ENCODE measurements around the gene SAP30BP. TPM values are rescaled to one million over a fixed set of nuclear protein-coding genes. Genes with fewer than 3 reads are reported as not detected.
A peak's percentile ranks its signal among the peaks of the same experiment; 100 is the strongest.

Gene SAP30BP
- total RNA-seq, 4 donors from 2014 or later, result 67.0 to 104 (median 86.3) TPM

DNA sequence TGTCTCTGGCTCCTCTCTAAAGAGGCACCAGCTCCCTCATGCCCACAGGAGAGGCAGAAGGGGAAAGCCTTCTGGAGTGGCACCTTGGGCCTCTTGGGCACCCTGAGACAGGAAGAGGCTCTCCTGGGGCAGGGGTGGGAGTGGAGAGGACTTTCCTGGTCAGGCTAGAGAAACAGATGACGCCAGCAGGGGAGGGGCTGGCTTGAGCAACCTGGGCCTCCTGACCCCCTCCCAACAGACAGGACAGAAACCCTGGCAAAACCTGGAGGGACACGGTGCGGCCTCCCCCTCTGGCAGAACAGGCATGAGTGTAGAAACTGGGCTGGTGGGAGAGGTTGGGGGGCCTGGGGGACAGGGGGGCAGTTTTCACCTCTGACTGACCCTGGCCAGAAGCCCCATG, 27.8 kb upstream of the SAP30BP start:
- Histone ChIP-seq H3K9me3 (no peaks in the 10 kb centered on the region), H3K27me3 (no peaks in the 10 kb centered on the region), H3K36me3 (no peaks in the 10 kb centered on the region), H3K4me3 (no peak overlapping the region), H3K27ac (peak overlapping the region; percentile 77), H3K4me1 (peaks cover 51% of the 10 kb centered on the region)
- 97% methylated on average over 3 of the region's 3 CpGs for WGBS
- TF ChIP-seq, protein P1, sequence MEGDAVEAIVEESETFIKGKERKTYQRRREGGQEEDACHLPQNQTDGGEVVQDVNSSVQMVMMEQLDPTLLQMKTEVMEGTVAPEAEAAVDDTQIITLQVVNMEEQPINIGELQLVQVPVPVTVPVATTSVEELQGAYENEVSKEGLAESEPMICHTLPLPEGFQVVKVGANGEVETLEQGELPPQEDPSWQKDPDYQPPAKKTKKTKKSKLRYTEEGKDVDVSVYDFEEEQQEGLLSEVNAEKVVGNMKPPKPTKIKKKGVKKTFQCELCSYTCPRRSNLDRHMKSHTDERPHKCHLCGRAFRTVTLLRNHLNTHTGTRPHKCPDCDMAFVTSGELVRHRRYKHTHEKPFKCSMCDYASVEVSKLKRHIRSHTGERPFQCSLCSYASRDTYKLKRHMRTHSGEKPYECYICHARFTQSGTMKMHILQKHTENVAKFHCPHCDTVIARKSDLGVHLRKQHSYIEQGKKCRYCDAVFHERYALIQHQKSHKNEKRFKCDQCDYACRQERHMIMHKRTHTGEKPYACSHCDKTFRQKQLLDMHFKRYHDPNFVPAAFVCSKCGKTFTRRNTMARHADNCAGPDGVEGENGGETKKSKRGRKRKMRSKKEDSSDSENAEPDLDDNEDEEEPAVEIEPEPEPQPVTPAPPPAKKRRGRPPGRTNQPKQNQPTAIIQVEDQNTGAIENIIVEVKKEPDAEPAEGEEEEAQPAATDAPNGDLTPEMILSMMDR (IDR thresholded peaks at IDR 0.05), result no peak
- TF ChIP-seq POLR2A (IDR thresholded peaks at IDR 0.05) (no peak), EP300 (IDR thresholded peaks at IDR 0.05) (no peak), POLR2AphosphoS5 (IDR thresholded peaks at IDR 0.05) (no peak)
- peak in 1 of 2 donors; percentile 57 for DNase-seq (ENCODE audit: low spot score in 2 of 2)

- 69% methylated on average over 11 of the region's 30 CpGs for WGBS
- peak overlapping the region; percentile 26 for H3K4me3 ChIP-seq
- H3K36me3 ChIP-seq, result no peaks in the 10 kb centered on the region
- TF ChIP-seq EP300 (IDR thresholded peaks at IDR 0.05) (no peak), POLR2AphosphoS5 (IDR thresholded peaks at IDR 0.05) (peak in 1 of 3 donors; percentile 47)
- TF ChIP-seq, protein P1 (IDR thresholded peaks at IDR 0.05), result peak in 1 of 2 donors; percentile 23
- H3K27me3 ChIP-seq, result no peaks in the 10 kb centered on the region
- peak overlapping the region; percentile 77 for H3K27ac ChIP-seq
- peaks cover 53% of the 10 kb centered on the region for H3K4me1 ChIP-seq
- H3K9me3 ChIP-seq, result no peaks in the 10 kb centered on the region
- peak in 1 of 2 donors; percentile 67 for DNase-seq (ENCODE audit: low spot score in 2 of 2)
These were observed 27.2 kb upstream of the SAP30BP start for GRCh38 chr17:75639771-75640555.

GRCh38 chr17:75640556-75641119, 26.5 kb upstream of the SAP30BP start:
- H3K4me1 ChIP-seq, result peaks cover 60% of the 10 kb centered on the region
- no peak for DNase-seq (ENCODE audit: low spot score in 2 of 2)
- H3K27ac ChIP-seq, result peak overlapping the region; percentile 77
- WGBS, result 92% methylated on average over 8 of the region's 13 CpGs
- peak overlapping the region; percentile 26 for H3K4me3 ChIP-seq
- TF ChIP-seq, protein P1 (IDR thresholded peaks at IDR 0.05), result no peak
- no peak for TF ChIP-seq EP300 (IDR thresholded peaks at IDR 0.05)
- no peak for TF ChIP-seq POLR2AphosphoS5 (IDR thresholded peaks at IDR 0.05)
- no peak for TF ChIP-seq POLR2A (IDR thresholded peaks at IDR 0.05)
- H3K27me3 ChIP-seq, result no peaks in the 10 kb centered on the region
- no peaks in the 10 kb centered on the region for H3K36me3 ChIP-seq
- no peaks in the 10 kb centered on the region for H3K9me3 ChIP-seq

DNA sequence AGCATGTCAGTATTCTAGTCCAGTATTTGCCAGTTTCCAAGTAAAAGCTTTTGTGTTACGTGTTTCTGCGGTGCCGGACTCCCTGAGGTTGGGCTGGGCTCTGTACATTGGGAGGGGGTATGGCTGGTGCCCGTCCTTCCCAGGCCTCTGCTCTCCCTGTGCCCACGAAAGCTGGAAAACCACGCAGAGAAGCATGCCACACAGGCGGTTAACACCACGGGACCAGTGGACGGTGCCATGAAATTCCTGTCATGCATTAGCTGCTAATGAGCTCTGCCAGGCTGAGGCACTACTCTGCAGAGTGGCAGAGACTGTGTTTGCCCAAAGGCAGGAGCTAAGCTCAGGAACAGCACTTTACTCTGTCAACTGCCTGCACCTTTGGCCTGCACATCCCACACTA, 25.8 kb upstream of the SAP30BP start:
- H3K27ac ChIP-seq, result peak overlapping the region; percentile 77
- no peaks in the 10 kb centered on the region for H3K36me3 ChIP-seq
- H3K27me3 ChIP-seq, result no peaks in the 10 kb centered on the region
- no peak for DNase-seq (ENCODE audit: low spot score in 2 of 2)
- TF ChIP-seq, protein P1 (IDR thresholded peaks at IDR 0.05), result no peak
- no peak for TF ChIP-seq POLR2AphosphoS5 (IDR thresholded peaks at IDR 0.05)
- no peak for TF ChIP-seq POLR2A (IDR thresholded peaks at IDR 0.05)
- no peak for TF ChIP-seq EP300 (IDR thresholded peaks at IDR 0.05)
- peaks cover 67% of the 10 kb centered on the region for H3K4me1 ChIP-seq
- 71% methylated on average over 5 of the region's 9 CpGs for WGBS
- no peak overlapping the region for H3K4me3 ChIP-seq
- H3K9me3 ChIP-seq, result no peaks in the 10 kb centered on the region

GRCh38 chr17:75642182-75642783, 24.9 kb upstream of the SAP30BP start:
- Histone ChIP-seq H3K4me1 (peaks cover 71% of the 10 kb centered on the region), H3K4me3 (no peak overlapping the region), H3K27me3 (no peaks in the 10 kb centered on the region), H3K27ac (peak overlapping the region; percentile 58), H3K36me3 (no peaks in the 10 kb centered on the region), H3K9me3 (no peaks in the 10 kb centered on the region)
- TF ChIP-seq EP300 (IDR thresholded peaks at IDR 0.05) (no peak), POLR2AphosphoS5 (IDR thresholded peaks at IDR 0.05) (no peak), POLR2A (IDR thresholded peaks at IDR 0.05) (no peak)
- TF ChIP-seq, protein P1 (IDR thresholded peaks at IDR 0.05), result no peak
- DNase-seq (ENCODE audit: low spot score in 2 of 2), result no peak
- 62% methylated on average over 7 of the region's 7 CpGs for WGBS

Measured in suprapubic skin (tissue), 4 donors.